H4 (cell line): ENCODE data around the gene LRRC3. TPM values are rescaled to one million over a fixed set of nuclear protein-coding genes. Genes with fewer than 3 reads are reported as not detected.

ENCODE experiments used
- DNase-seq: peaks from one replicate; pipeline ENCODE4 v3.0.0-alpha.2; 2015; ENCODE audit warnings: low spot score
- total RNA-seq: library from RNA; depleted of rRNA; stranded (reverse); fragments of >200 nt; shearing (Covaris generic); gene quantifications from 2 replicates; pipeline ENCODE4 v1.2.3, GENCODE V29; 2014; rRNA removed

LRRC3 gene
- total RNA-seq, 1 experiment from 2014 or later, result 0.52 TPM

- DNase-seq, result no peak
Measured at GRCh38 chr21:44511219-44511937, 56.1 kb downstream of the LRRC3 start.

Other genes with a start within 250 kb of the LRRC3 start
- gene ICOSLG, start 214.6 kb upstream of the LRRC3 start, total RNA-seq, result 0.33 and 0.80 TPM in 2 replicates
- not detected in 2 replicates for gene DNMT3L, start 193.6 kb upstream of the LRRC3 start, total RNA-seq
- gene AIRE, start 169.6 kb upstream of the LRRC3 start, total RNA-seq, result not detected in 2 replicates
- 51.0 and 77.6 TPM in 2 replicates for gene PFKL, start 155.5 kb upstream of the LRRC3 start, total RNA-seq
- gene CFAP410, start 116.1 kb upstream of the LRRC3 start, total RNA-seq, result 12.6 and 14.7 TPM in 2 replicates
- 0.76 and 0.89 TPM in 2 replicates for gene TRPM2, start 101.9 kb upstream of the LRRC3 start, total RNA-seq
- gene KRTAP10-1, start 84.7 kb downstream of the LRRC3 start, total RNA-seq, result not detected in 2 replicates
- not detected in 2 replicates for gene KRTAP10-2, start 96.0 kb downstream of the LRRC3 start, total RNA-seq
- gene KRTAP10-3, start 103.3 kb downstream of the LRRC3 start, total RNA-seq, result not detected in 2 replicates
- not detected in 2 replicates for gene KRTAP10-4, start 118.2 kb downstream of the LRRC3 start, total RNA-seq
- gene KRTAP10-5, start 125.1 kb downstream of the LRRC3 start, total RNA-seq, result not detected in 2 replicates
- gene KRTAP10-6, start 137.0 kb downstream of the LRRC3 start, total RNA-seq, result not detected in 2 replicates
- gene KRTAP10-7, start 145.1 kb downstream of the LRRC3 start, total RNA-seq, result not detected in 2 replicates
- gene KRTAP10-8, start 156.6 kb downstream of the LRRC3 start, total RNA-seq, result not detected in 2 replicates
- not detected in 2 replicates for gene KRTAP10-9, start 171.6 kb downstream of the LRRC3 start, total RNA-seq
- not detected in 2 replicates for gene KRTAP10-10, start 181.8 kb downstream of the LRRC3 start, total RNA-seq
- gene KRTAP10-11, start 190.9 kb downstream of the LRRC3 start, total RNA-seq, result not detected in 2 replicates
- gene KRTAP12-4, start 199.1 kb downstream of the LRRC3 start, total RNA-seq, result not detected in 2 replicates
- gene KRTAP12-3, start 202.4 kb downstream of the LRRC3 start, total RNA-seq, result not detected in 2 replicates
- not detected in 2 replicates for gene KRTAP12-2, start 211.4 kb downstream of the LRRC3 start, total RNA-seq
- gene KRTAP12-1, start 226.7 kb downstream of the LRRC3 start, total RNA-seq, result not detected in 2 replicates
- gene KRTAP10-12, start 241.7 kb downstream of the LRRC3 start, total RNA-seq, result not detected in 2 replicates